HG03457 (cell line): ENCODE data around the gene CTNNB1.

Experiments
- ATAC-seq: cut with Tn5 transposase; IDR thresholded peaks from one replicate; pipeline ENCODE4 v1.9.1; 2021; ENCODE audit warnings: moderate number of reproducible peaks; ENCODE audit not compliant: unreplicated experiment

The CTNNB1 gene

GRCh38 chr3:41190509-41191284 lies 8.6 kb upstream of the CTNNB1 start:
- no peak for ATAC-seq

- ATAC-seq = no peak
These were observed 6.4 kb upstream of the CTNNB1 start for GRCh38 chr3:41192885-41193284.

GRCh38 chr3:41193794-41194539 lies 5.3 kb upstream of the CTNNB1 start:
- ATAC-seq = no peak

- no peak for ATAC-seq
These were observed 4.6 kb upstream of the CTNNB1 start for GRCh38 chr3:41194701-41195100.

GRCh38 chr3:41195946-41196345 lies 3.4 kb upstream of the CTNNB1 start:
- ATAC-seq = no peak

GRCh38 chr3:41196499-41197410 lies 2.5 kb upstream of the CTNNB1 start:
- no peak for ATAC-seq

- ATAC-seq = no peak
These were observed 1.3 kb upstream of the CTNNB1 start for GRCh38 chr3:41198046-41198445.

- peak; percentile 3 for ATAC-seq
These were observed 779 bp upstream of the CTNNB1 start for GRCh38 chr3:41198526-41198925.

- peak; percentile 21 for ATAC-seq
These were observed 762 bp downstream of the CTNNB1 start for GRCh38 chr3:41199866-41200668.

- no peak for ATAC-seq
These were observed 1.3 kb downstream of the CTNNB1 start for GRCh38 chr3:41200669-41201021.

GRCh38 chr3:41202075-41202833 lies 2.9 kb downstream of the CTNNB1 start:
- ATAC-seq = no peak

GRCh38 chr3:41202834-41203345 lies 3.6 kb downstream of the CTNNB1 start:
- ATAC-seq = no peak

- no peak for ATAC-seq
These were observed 5.1 kb downstream of the CTNNB1 start for GRCh38 chr3:41204369-41204768.

- no peak for ATAC-seq
These were observed 6.3 kb downstream of the CTNNB1 start for GRCh38 chr3:41205591-41205990.

GRCh38 chr3:41207355-41207754 lies 8.1 kb downstream of the CTNNB1 start:
- ATAC-seq = no peak

GRCh38 chr3:41208507-41209220 lies 9.4 kb downstream of the CTNNB1 start:
- ATAC-seq = no peak

- no peak for ATAC-seq
These were observed 10.3 kb downstream of the CTNNB1 start for GRCh38 chr3:41209646-41210045.

GRCh38 chr3:41210966-41211365 lies 11.7 kb downstream of the CTNNB1 start:
- ATAC-seq = no peak

- ATAC-seq = no peak
These were observed 12.8 kb downstream of the CTNNB1 start for GRCh38 chr3:41212088-41212487.
